NCI-H446 treated with DMSO at 0.1 percent for 48 hours (cell line): ENCODE measurements around the gene ATP1A4.

Source experiments
- DNase-seq: peaks from one replicate; lab custom pipeline; 2025; lab: John Stamatoyannopoulos, UW

ATP1A4 gene

DNA sequence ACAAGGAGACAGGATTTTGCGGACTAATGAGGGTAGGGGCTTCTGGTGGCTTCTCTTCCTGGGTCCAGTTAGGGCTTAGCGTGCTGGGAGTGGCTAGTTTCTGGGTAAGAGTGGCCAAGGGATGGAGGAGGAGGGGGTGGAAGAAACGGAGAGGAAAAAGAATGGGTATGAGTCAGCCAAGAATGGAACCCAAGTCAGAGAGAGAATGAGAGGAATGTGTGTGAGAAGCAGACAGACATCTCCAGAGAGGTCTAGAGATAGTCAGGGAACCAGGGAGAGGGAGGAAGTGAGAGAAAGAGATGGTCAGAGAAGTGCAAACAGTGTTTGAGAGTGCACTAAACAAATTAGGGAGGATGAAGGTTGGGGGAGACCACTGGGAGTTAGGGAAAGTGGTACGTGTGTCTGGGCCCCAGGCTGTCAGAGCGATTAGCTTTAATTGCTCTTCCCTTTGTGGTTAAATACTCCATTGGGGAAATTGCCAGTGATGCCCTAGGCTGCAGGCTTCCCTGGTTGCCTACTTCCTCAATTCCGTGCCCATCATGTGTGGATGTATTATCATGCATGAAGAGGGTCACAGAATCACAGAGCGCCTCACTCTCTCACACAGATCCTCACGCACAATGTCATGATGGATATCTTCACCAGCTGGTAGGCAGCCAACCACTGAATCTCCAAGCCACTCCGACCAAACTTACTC is 55.2 kb downstream of the ATP1A4 start:
- DNase-seq, result no peak

- DNase-seq, result no peak
These were observed 55.8 kb downstream of the ATP1A4 start for GRCh38 chr1:160207118-160207650.

DNA sequence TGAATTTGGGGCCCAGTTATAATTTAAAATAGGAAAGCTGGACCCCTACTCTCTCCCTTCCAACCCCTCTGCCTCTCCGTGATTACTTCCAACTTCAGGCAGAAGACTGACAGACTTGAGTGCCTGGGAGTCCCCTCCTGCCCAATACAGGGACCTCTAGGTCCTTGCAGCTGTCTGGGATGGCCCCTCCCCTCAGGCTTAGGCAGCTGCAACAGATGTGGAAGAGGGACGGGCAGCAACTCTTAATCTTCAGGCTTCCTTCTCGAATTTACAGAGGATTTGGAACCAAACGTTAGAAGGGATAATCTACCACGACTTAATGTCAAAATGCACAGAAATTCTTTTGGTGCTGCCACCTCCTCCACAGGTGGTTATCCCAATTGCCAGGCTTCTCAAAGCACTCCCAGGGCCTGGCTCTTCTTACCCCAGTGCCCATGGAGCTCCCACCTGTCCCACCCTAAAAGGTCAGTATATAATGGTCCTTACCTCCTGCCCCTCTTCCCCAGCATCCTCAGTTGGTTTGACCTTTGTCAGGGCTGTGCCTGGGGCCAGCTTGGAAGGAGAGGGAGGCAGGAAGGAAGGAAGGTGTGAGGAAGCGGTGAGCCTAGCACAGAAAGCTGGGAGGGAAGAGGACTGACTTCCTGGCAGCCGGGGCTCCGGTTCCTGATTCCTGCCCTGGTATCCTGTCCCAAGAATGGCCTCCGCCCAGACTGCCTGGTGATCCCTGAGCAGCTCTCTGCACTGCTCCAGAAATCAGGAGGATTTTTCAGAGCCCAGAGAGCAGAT is 56.6 kb downstream of the ATP1A4 start:
- DNase-seq, result no peak

DNA sequence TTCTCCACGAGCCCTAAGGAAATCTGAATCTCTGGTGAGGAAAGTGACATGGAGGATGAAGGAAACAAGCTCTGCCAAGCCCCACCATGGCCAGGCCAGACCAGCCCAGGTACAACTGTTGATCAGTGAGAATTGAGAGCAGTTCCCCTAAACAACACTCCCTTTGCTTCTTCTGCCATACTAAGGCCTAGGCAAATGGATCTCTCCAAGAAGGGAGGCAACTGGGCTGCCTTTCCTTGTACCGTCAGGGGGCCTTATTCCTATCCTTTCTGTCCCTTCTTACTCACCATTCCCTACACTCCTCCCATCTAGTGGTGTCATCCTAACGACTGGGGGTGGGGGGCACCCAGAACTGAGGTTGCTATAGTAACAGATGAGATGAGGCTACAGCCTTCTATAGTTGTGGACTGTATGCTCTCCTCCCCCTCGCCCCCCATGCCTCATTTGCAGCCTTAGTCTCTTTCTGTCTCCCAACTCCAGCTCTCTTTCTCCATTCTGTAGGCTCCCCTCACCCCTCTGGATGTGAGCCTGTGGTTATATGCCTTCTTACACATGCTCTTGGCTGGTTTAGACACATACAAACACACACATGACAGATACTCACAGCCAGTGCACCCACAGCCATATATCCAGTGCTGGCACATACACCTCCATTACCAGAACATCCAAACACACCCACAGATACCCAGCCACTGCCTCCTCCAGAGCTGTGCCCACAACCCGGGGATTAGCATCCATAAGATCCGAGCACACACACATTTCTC is 57.3 kb downstream of the ATP1A4 start:
- DNase-seq, result no peak

DNA sequence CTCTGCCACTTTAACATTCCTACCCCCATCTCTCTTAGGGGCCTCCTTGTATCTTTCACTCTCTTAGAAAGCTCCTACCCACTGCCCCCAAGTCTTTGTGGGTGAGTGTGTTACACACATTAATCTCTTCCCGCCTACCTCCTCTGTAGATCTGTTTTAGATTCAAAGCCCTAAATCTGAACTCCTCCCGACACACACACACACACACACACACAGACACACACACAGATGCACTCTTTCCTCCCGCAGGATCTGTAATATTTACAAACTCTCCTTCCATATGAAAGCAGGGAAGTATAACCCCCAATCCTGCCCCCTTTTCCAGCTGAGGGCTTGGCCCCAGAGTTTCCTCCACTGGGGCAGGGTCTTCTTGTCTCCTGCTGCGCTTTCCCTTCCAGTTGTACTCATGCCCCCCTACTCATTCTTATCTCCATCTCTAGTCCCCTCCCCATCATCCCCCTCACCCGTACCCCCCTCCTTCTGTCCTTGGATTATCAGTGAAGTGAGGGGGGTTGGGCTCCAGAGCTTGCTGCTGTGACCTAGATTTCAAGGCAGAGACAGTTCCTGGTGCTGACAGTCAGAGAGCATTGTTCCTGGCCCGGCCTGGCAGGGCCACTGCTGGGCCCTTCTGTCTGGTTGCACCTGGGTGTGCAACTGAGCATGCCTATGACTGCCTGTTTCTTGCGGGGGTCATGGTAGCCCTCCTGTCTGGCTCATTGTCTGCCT is 58.1 kb downstream of the ATP1A4 start:
- no peak for DNase-seq

DNA sequence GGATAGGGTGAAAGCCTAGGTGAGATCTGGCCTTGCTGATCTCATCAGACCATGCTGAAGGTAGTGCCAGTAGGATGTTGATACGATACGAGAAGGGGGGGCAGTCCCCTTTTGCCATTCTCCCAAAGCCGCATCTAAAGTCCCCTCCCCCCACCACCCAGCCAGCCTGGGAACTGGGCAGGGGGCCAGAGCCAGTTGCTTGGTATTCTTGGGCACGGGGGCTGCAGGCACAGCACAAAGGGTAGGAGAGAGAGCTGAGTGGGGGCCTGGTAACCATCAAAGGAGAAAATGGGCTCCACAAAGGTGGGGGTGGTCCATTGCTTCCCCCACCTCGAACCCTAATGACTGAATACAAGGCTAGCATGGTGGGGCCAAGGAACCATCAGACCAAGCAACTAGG is 59.2 kb downstream of the ATP1A4 start:
- DNase-seq, result no peak

DNA sequence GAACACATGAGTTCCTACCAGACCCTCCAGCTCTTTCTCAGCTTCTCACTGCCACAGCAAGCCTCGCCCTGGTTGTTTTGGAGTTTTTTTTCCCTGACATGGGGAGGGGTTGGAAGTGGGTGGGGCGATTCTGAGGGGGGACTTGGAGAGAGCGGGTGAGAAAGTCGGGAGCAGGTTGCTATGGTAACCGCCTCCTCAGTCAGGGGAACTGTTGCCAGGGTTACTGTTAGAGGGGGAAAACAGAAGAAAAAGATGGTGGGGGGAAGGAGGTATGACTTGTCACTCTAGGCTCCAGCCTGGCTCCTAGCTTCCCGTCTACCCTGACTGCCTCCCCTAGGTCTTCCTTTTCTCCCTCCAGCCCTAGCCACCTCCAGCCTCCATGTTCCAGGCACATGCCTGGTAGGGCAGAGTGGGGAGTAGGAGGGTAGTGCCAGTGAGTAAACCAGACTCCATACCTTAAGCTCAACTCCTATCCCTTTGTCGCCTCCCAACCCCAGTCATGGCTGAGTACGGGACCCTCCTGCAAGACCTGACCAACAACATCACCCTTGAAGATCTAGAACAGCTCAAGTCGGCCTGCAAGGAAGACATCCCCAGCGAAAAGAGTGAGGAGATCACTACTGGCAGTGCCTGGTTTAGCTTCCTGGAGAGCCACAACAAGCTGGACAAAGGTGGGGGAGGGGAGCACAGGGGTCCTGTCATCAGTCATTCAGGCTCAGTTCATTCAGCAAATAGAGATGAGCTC is 59.8 kb downstream of the ATP1A4 start:
- DNase-seq, result no peak

GRCh38 chr1:160214481-160215140 is 63.2 kb downstream of the ATP1A4 start:
- DNase-seq, result no peak

DNA sequence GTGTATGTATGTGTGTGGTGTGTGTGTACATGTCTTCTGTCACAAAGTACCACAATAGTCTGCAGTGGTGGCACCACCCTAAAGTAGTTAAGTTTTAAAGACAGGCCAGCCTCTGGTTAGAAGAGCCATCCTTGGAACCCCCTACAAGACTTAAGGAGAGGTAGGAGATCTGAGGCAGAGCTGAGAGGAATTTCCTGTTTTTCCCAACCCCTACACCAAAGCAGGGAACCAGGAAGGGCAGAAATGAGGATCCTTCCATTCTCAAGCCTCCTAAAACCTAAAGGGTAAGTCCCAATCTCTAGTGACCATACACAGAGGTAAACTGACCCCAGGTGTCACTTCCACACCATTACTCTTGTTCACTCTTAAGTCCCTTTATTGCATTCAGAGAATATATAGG is 64.9 kb downstream of the ATP1A4 start:
- no peak for DNase-seq

DNA sequence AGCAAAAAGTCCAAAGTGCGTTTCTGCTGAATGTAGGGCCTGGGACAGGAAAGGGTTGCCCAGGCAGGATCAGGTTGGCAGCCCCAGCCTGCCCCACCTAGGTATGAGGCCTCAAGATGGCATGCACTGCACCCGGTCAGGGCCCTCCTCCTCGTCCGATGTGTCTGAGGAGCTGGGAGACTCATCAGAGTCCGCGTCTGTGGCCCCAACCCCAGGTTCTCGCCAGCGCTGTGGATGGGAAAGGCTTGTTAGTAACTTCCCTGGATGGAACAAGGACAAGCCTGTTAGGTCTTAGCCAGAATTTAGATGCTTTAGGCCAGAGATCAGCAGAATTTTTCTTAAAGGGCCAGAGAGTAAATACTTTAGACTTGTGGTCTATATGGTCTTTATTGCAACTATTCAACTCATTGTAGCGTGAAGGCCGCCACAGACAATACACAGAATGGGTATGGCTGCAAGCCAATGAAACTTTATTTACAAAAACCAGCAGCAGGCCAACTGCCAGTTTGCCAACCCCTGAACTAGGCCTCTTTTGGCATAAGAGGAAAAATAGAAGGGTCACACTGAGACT is 66.2 kb downstream of the ATP1A4 start:
- DNase-seq, result no peak

- no peak for DNase-seq
These were observed 67.9 kb downstream of the ATP1A4 start for GRCh38 chr1:160219062-160219929.

GRCh38 chr1:160220301-160220700 is 68.9 kb downstream of the ATP1A4 start:
- no peak for DNase-seq

- DNase-seq, result no peak
These were observed 69.7 kb downstream of the ATP1A4 start for GRCh38 chr1:160221089-160221488.

GRCh38 chr1:160222546-160222945 is 71.1 kb downstream of the ATP1A4 start:
- DNase-seq, result no peak

DNA sequence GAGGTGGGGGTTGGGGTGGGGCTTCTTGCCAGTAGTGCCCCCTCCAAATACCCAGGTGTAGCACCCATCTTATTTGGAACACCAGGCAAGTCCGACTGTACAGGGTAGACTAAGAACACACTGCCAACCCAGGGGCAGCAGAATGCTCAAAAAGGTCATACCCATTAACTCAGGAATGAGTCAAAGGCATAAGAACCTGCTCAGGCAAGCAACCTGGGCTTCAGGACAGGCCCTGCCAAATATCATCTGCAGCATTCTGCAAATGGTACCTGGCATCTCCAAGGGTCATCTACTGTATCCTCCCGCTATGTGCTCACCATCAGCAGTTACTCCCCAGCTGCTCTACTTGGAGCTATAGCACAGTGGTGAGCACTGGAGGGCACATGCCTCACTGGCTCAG is 73.2 kb downstream of the ATP1A4 start:
- DNase-seq, result no peak

- no peak for DNase-seq
These were observed 73.9 kb downstream of the ATP1A4 start for GRCh38 chr1:160225345-160225744.

GRCh38 chr1:160226623-160227022 is 75.2 kb downstream of the ATP1A4 start:
- DNase-seq, result no peak

GRCh38 chr1:160227034-160227433 is 75.6 kb downstream of the ATP1A4 start:
- DNase-seq, result no peak

DNA sequence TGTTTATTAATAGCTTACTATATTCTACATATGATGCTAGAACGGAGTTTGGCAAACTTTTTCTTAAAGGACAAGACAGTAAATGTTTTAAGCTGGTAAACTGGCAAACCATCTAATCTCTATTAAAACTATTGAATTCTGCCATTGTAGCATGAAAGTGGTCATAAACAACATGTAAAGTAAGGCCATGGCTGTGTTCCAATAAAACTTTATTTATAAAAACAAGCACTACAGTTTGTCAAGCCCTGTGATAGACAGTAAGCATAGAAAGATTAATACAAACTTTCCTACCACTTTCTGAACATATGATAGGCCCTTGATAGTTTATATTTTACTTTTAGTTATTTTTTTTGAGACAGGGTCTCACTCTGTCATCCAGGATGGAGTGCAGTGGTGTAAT is 76.2 kb downstream of the ATP1A4 start:
- DNase-seq, result no peak
